BJ (cell line): Measurements from ENCODE around the gene HMCN1. TPM values are rescaled to one million over a fixed set of nuclear protein-coding genes. Genes with fewer than 3 reads are reported as not detected.
A peak's percentile ranks its signal among the peaks of the same experiment; 100 is the strongest.

Experiments
- CTCF ChIA-PET: fragments of 350-600 bp; formaldehyde crosslinking; extraction: SDS; loops from one replicate; lab custom pipeline; 2021; ENCODE audit warnings: antibody characterized with exemption, inconsistent platforms; lab: Yijun Ruan, JAX
- POLR2A ChIA-PET: fragments of 300-600 bp; sonication (Branson Sonifier 250); formaldehyde crosslinking; extraction: SDS; loops from one replicate; lab custom pipeline; 2021; ENCODE audit warnings: antibody characterized with exemption; lab: Charles Lee
- DNase-seq: peaks from one replicate; pipeline ENCODE4 v3.0.0-alpha.2; 2011; ENCODE audit warnings: low read depth
- H3K27me3 ChIP-seq: 2 replicates; pipeline ENCODE4 v1.6.0; 2011; ENCODE audit warnings: low read length; ENCODE audit not compliant: control insufficient read depth, insufficient read depth
- H3K36me3 ChIP-seq: 2 replicates; pipeline ENCODE4 v1.5.1; 2011; ENCODE audit warnings: low read length; ENCODE audit not compliant: control insufficient read depth, insufficient read depth
- H3K4me3 ChIP-seq: 2 replicates; pipeline ENCODE4 v1.5.1; 2011; ENCODE audit warnings: low read depth, mild to moderate bottlenecking, control low read depth, low read length
- polyA plus RNA-seq: library from polyadenylated mRNA; depleted of rRNA; stranded (reverse); fragments of >200 nt; gene quantifications from 2 replicates; pipeline ENCODE4 v1.2.3, GENCODE V29; 2011
- TF ChIP-seq, protein P1 (sequence below): IDR thresholded peaks from 2 replicates; pipeline ENCODE4 v1.5.1; 2011; ENCODE audit warnings: low read depth, mild to moderate bottlenecking, control low read depth, inconsistent platforms, low read length, moderate library complexity; ENCODE audit not compliant: insufficient read depth

Gene HMCN1
- polyA plus RNA-seq, 1 experiment, result 13.3 TPM

DNA sequence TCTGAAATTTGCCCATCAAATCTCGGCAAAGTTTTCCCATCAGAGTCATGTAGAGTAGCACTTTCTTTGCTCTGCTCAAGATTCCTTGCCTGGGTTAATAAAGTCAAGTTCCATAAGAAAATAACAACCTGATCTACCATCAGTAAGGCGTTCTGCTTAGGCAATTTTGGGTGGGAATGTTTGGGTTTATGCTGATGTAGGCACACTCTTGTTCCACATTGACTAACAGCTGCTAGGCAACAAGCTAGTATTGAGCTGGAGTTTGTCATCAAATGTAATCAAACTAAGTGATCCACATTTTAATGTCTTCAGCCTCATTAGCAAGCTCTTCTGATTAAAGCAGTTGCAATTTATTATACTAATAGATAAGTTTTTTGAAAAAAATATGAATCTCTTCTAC lies 12.1 kb upstream of the HMCN1 start:
- no peak overlapping the region for H3K4me3 ChIP-seq
- DNase-seq, result no peak
- ChIA-PET CTCF (interaction anchor here (0.7 to 3.9 kb wide), 2 partner anchors 12 to 485 kb away, joined by 3 to 29 read pairs; partner anchors contain the start of gene HMCN1), POLR2A (no interaction called here)
- no peaks in the 10 kb centered on the region for H3K27me3 ChIP-seq
- H3K36me3 ChIP-seq, result no peaks in the 10 kb centered on the region
- TF ChIP-seq, protein P1, sequence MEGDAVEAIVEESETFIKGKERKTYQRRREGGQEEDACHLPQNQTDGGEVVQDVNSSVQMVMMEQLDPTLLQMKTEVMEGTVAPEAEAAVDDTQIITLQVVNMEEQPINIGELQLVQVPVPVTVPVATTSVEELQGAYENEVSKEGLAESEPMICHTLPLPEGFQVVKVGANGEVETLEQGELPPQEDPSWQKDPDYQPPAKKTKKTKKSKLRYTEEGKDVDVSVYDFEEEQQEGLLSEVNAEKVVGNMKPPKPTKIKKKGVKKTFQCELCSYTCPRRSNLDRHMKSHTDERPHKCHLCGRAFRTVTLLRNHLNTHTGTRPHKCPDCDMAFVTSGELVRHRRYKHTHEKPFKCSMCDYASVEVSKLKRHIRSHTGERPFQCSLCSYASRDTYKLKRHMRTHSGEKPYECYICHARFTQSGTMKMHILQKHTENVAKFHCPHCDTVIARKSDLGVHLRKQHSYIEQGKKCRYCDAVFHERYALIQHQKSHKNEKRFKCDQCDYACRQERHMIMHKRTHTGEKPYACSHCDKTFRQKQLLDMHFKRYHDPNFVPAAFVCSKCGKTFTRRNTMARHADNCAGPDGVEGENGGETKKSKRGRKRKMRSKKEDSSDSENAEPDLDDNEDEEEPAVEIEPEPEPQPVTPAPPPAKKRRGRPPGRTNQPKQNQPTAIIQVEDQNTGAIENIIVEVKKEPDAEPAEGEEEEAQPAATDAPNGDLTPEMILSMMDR, result no peak

DNA sequence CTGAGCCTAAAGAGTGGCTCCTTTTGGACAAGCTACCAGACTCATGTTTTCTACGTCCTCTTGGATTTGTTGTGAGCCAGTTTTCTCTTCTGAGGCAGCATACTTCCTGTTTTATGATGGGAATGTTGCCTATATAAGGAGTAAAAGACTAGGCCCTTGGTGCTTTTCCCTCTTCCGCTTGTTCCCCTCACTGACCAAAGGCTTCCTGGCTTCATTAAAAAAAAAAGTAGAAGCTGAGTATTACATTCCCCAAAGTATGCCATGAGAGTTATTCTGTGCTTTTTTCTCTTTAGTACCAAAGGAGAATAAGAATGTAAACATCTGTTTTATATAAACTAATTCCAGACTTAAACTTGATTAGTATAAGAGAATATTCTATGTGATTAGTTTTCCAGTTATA lies 6.5 kb upstream of the HMCN1 start:
- Histone ChIP-seq H3K36me3 (no peaks in the 10 kb centered on the region), H3K27me3 (no peaks in the 10 kb centered on the region; the same call in 1 of the 2 replicates), H3K4me3 (no peak overlapping the region)
- TF ChIP-seq, protein P1, result no peak
- CTCF ChIA-PET, result no interaction called here
- DNase-seq, result no peak
- POLR2A ChIA-PET, result no interaction called here

DNA sequence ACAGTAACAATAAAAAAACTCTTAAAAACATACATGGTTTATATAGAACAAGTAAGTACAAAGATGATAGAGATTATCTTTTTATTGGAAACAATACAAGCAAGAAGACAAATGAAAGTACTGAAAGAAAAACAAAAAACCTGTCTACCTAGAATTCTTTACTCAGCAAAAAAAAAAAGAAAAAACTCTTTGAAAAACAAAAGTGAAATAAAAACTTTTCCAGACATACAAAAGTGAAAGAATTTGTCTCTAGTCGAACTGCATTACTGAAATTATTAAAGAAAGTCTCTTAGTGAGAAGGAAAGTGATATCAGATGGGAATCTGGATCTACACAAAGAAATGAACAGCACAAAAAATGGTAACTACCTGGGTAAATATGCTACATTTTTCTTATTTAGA lies 2.7 kb upstream of the HMCN1 start:
- no peaks in the 10 kb centered on the region for H3K36me3 ChIP-seq
- H3K27me3 ChIP-seq, result no peaks in the 10 kb centered on the region; the same call in 1 of the 2 replicates
- TF ChIP-seq, protein P1, result no peak
- H3K4me3 ChIP-seq, result no peak overlapping the region
- ChIA-PET POLR2A (no interaction called here), CTCF (no interaction called here)
- DNase-seq, result no peak

DNA sequence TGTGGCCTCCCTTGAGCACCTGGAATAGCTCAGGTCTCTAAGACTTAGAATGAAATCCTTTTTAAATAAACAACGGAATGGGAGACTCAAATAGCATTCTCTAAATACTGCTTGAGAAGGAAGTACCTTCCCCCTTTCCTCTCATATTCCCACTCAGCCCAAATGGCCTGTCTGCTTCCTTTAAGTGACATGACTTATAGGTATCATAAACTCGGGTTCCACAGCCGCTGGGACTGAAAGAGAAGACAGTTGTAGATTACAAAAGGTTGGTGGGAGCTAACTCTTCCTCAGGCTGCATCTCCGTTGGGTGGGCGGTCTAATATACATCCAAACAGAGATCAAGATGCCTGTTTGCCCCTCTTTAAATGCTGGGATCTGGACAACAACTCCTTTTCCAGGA lies 1.2 kb upstream of the HMCN1 start:
- POLR2A ChIA-PET, result no interaction called here
- no peak overlapping the region for H3K4me3 ChIP-seq
- H3K27me3 ChIP-seq, result no peaks in the 10 kb centered on the region
- no peak for DNase-seq
- no peaks in the 10 kb centered on the region for H3K36me3 ChIP-seq
- CTCF ChIA-PET, result interaction anchor here (1.2 to 4.2 kb wide), 3 partner anchors 8 to 479 kb away, joined by 3 to 29 read pairs (median 13); no protein-coding TSS in a partner anchor
- TF ChIP-seq, protein P1, result no peak

DNA sequence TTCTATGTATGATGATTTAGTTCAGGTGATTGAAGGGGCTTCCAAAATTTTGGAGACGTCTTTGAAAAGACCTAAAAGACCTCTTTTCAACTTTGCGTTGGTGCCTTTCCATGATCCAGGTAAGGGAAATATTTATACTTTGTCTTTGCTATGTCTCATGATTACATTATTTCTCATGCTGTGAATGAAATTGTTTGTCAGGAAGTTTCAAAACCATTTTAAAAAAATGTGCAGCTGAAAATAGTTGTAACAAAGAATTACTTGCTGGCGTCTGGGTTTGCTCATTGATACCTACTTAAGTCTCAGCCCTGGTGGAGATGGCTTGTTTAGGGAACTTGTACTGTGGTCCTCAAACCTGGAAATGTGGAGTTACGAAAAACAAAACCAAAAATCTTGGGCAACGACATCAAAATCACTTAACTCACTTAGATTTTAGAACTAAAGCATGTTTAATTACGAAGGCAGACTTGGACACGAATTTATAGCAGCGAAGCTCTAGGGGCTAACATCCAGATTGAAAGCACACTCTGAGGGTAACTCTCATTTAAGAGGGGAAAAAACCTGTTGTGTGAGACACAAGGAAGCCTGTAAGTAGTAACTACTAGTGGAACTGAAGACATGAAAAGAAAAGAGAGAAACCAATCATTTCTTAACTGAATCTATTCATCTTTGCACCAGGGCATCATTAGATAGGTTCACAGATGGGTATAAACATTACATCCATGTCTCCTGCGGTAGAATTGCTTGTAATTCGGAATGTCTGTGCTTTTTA lies 924 bp downstream of the HMCN1 start:
- Histone ChIP-seq H3K4me3 (peak overlapping the region; percentile 52), H3K27me3 (no peaks in the 10 kb centered on the region), H3K36me3 (no peaks in the 10 kb centered on the region)
- TF ChIP-seq, protein P1, result no peak
- no peak for DNase-seq
- CTCF ChIA-PET, result interaction anchor here (1.1 to 4.2 kb wide), 5 partner anchors 10 to 477 kb away, joined by 3 to 29 read pairs (median 5); no protein-coding TSS in a partner anchor
- POLR2A ChIA-PET, result no interaction called here
